Activated CD8-positive, alpha-beta memory T cell treated with anti-CD3 and anti-CD28 coated beads, Interleukin-2, amount 50 U/mL, for 1 hour (primary cell): ENCODE results near the gene KLF9.

ENCODE experiments used
- DNase-seq: peaks from one replicate; pipeline ENCODE4 v3.0.0-alpha.2; 2020; ENCODE audit errors: extremely low read depth

KLF9 gene

DNA sequence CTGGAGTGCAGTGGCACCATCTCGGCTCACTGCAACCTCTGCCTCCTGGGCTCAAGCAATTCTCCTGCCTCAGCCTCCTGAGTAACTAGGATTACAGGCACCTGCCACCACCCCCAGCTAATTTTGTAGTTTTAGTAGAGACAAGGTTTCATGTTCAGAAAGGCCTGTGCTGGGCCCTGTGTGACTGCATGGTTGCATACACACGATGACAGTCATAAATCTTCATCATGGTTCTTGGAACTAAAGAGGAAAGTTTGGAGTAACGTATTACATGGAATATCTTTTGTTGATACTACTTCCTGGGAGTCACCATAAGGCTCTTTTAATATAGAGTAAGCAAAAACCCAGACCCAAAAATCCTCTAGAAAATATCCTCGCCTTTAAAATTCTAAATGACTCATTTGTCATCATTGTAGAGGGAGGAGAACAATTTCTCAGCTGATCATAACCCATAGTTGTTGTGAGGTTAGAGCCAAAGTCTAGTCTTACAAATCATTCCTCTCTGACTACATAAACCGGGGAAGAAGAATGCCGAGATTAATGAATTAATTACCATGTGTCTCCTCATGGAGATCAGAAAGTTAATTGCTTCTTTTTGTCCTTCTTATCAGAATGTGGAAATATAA, 47.0 kb downstream of the KLF9 start:
- DNase-seq: no peak

GRCh38 chr9:70363760-70364159, 50.7 kb downstream of the KLF9 start:
- DNase-seq: no peak

GRCh38 chr9:70362952-70363351, 51.5 kb downstream of the KLF9 start:
- DNase-seq: no peak

DNA sequence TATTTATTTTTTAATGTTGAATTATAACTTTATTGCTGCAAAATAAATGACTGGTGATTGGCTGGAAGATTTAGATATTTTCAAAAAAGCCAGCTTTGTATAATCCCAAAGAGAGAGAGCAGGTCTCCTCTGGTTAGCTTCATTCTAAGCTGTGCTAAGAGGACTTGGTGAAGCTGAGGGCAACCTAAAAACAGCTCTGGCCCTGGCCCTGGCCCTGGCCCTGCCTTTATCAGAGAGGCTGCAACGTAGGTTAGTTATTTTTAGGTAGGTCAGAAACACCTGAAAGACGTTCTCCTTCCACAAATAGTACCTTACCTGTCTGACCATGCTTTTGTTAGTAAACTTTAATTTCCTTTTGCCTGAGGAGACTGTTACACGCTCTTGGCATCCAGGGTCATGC, 58.7 kb downstream of the KLF9 start:
- DNase-seq: no peak

DNA sequence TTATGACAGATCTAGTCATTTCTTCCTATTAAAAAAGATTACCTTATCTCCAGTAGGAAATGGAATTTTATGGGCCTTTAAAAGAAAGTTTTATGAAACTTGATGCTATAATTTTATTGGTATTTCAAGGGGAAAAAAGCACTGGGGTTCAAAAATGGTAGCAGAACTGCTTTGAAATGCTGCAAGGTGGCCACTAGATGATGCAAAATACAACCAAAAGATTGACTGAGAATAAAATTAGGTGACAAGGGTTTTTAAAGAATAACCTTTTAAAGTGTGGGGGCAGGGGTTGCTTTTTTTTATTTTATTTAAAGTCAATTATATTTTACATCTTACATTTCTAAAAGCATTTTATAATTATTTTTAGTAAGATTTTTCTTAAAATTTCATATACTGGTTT, 61.7 kb downstream of the KLF9 start:
- no peak for DNase-seq

DNA sequence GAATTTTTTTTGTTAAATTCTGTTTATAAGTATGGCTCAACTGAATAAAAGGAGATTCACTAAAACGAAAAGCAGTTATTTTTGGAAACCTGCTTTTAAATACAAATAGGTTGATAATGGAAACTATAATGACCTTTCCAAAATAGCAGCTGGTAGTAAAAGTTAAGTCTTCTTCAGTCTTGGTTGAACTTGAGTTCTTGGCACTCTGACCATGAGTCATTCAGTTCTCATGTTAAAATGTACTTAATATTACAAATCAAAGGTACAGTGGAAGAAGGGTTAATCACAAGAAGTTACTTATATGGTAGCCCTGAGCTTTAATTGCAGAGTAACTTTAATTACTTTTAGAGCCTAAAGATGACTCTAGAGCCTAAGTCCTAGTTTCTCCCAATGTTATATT, 62.1 kb downstream of the KLF9 start:
- DNase-seq: no peak

GRCh38 chr9:70347046-70347445, 67.4 kb downstream of the KLF9 start:
- DNase-seq: no peak

- no peak for DNase-seq
Observed at GRCh38 chr9:70340572-70340971, 73.9 kb downstream of the KLF9 start.
